NK-92 (cell line): ENCODE measurements around the gene DENND6A.
A peak's percentile ranks its signal among the peaks of the same experiment; 100 is the strongest.
"Not testable (repeated sequence)": the region's sequence is repeated elsewhere in the genome, so short reads cannot be mapped to it uniquely, and the experiment has no call there.

Experiments used
- DNase-seq: peaks from one replicate; lab custom pipeline; 2025; ENCODE audit not compliant: unreplicated experiment; lab: John Stamatoyannopoulos, UW

DENND6A gene, protein sequence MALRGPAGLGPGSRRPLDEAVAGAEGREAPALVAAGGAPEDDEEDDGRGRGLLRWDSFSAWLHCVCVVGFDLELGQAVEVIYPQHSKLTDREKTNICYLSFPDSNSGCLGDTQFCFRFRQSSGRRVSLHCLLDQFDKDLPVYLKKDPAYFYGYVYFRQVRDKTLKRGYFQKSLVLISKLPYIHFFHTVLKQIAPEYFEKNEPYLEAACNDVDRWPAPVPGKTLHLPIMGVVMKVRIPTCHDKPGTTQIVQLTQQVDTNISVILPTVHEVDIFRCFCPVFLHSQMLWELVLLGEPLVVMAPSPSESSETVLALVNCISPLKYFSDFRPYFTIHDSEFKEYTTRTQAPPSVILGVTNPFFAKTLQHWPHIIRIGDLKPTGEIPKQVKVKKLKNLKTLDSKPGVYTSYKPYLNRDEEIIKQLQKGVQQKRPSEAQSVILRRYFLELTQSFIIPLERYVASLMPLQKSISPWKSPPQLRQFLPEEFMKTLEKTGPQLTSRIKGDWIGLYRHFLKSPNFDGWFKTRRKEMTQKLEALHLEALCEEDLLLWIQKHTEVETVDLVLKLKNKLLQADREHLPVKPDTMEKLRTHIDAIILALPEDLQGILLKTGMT

DNA sequence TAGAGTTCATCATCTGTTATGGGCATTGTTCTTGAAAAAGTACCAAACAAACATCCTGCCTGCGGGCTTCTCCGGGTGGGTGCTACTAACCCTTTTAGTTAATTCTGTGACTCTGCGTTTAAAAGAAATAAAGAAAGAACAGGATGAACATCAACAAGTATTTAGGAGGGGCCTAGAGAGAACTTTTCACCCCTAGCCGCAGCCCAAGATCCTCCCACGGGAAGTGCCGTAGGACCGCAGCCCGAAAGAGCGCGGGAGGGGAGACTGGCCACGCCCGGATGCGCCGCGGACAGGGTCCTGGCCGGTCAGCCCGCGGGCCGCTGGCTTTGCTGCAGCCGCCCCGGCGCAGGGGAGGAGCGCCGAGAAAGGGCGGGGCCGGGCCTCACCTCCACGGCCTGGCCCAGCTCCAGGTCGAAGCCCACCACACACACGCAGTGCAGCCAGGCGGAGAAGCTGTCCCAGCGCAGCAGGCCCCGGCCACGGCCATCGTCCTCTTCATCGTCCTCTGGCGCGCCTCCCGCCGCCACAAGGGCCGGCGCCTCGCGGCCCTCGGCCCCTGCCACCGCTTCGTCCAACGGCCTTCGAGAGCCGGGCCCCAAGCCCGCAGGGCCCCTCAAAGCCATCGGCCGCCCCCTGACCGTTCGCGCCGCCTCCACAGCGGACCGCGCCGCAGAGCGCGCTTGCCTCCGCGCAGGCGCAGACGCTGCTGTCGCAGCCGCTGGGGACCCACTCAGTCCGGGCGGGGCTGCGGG, at the start of gene DENND6A:
DENND6A (minus strand) TSS at position 682 of the 752 bp plus-strand sequence; CDS start at position 623, 59 bp downstream.
- DNase-seq: peak; percentile 71

DNA sequence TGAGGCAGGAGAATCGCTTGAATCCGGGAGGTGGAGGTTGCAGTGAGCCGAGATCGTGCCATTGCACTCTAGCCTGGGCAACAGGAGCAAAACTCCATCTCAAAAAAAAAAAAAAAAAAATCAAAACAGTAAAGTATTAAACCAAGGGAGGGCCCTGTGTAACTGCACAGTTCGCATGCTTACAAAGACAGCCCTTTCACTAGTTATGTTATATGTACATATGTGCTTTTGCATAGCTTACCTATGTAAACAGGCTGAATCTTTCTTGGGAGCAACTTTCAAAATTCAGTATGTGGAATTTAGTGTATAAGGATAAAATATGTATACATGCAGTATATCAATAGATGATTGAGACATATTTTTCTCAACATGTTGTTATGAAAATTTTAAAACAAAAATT, 47.1 kb upstream of the DENND6A start:
- DNase-seq: no peak

DNA sequence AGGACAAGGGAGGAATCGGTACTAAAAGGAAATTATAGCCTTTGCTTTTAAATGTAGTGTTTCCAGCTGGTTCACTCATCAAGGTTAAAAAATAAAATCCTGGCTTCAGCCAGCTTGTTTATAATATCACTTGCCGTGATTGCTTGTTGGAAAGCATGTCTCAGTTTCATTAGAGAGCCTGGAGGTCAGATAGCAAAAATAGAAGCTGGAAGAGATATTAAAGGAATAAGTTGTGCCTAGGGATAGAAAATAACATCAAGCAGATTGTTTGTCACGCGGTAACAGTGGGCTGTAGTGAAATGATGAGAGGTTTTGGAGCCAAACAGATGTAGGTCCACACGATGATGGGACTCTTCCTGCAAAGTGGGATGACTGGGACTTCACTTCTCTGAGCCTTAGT, 45.5 kb upstream of the DENND6A start:
- DNase-seq: no peak

DNA sequence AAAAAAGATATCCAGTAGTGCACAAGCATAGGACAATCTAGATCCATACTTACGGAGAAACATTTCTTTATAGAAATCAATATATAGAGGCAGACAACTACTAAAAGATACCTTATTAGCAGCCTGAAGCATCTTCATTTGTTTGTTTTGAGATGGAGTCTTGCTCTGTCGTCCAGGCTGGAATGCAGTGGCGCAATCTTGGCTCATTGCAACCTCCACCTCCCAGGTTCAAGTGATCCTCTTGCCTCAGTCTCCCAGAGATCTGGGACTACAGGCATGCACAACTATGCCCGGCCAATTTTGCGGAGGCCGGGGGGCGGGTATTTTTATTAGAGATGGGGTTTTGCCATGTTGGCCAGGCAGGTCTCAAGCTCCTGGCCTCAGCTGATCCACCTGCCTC, 45.0 kb upstream of the DENND6A start:
- no peak for DNase-seq

DNA sequence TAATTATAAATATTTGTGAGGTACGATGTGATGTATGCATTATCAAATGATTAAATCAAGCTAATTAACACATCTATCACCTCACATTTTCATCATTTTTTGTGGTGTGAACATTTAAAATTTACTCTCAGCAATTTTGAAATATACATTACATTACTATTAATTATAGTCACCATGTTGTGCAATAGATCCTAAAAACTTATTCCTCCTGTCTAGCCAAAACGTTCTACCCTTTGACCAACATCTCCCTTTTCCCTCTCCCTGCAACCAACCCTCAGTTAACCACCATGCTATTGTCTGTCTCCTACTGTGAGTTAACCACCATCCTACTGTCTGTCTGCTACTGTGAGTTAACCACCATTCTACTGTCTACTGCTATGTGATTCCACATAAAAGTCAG, 42.5 kb upstream of the DENND6A start:
- DNase-seq: no peak

DNA sequence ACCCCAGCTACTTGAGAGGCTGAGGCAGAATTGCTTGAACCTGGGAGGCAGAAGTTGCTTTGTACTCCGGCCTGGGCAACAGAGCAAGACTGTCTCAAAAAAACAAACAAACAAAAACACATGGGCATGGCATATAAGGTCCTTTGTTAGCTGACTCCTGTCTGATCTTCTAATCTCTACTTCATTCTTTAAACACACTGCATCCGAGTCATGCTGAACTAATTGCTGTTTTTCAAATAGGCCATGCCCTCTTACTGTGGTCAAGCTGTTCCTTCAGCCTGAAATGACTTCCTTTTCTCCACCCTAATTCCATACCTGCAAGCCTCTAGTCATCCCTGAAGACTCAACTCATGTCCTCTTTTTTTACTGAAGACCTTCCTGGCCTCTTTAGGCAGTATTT, 40.9 kb upstream of the DENND6A start:
- DNase-seq: no peak

DNA sequence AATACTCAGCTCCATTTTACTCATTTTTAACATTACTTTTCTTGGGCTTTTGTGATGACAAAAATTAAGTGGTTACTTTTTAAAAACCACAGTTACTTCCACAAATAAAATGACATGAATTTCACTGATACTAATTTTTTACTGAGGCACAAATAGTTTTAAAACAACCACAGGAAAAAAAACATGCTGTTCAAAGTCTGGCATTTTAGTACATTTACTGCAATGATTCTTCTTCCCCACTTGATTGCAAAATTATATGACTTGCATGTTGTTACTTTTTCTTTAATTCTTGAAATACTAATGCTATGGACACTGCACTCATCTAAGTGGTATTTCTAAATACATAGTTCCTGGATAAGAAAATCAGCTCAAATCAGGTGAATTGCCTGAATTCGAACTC, 38.4 kb upstream of the DENND6A start:
- DNase-seq: no peak

DNA sequence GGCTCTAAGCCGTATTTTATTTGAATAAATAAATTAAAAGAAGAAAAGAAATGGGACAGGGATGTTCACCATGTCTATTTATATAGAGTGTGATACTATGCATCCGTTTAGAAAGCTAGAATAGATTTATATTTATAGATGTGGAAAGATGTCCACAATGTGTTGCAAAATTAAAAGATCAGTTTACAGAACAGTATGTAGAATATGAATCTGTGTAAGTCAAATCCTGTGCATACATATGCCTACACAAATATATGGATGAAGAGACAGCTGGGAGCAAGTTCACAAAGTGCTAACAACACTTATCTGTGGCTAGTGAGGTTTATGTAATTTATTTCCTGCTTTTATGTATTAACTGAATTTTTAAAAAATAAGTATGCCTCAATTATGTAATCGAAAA, 37.8 kb upstream of the DENND6A start:
- DNase-seq: no peak

DNA sequence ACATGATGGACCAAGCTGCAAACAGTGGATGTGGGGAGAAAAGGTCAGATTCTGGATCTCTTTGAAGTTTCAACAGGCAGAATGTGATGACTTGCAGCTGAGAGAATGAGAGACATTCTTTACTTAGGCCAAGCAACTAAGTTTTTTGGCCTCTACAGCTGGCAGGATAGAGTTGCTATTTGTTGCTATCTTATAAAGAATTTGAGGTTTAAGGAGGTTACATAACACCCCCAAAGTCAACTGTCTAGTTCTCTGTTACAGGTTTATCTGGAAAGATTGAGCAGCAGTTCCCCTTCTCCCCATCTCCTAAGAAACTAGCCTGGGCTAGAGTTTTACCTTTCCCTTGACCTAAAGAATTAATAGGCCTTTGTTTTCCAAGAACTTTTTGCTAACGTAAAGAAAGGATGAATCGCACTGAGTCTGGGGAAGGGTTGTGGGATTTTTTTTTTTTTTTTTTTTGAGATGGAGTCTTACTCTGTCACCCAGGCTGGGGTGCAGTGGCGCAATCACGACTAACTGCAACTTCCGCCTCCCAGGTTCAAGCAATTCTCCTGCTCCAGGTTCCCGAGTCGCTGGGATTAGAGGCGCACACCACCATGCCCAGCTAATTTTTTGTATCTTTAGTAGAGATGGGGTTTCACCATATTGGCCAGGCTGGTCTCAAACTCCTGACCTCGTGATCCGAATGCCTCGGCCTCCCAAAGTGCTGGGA, 36.6 kb upstream of the DENND6A start:
- DNase-seq: no peak

DNA sequence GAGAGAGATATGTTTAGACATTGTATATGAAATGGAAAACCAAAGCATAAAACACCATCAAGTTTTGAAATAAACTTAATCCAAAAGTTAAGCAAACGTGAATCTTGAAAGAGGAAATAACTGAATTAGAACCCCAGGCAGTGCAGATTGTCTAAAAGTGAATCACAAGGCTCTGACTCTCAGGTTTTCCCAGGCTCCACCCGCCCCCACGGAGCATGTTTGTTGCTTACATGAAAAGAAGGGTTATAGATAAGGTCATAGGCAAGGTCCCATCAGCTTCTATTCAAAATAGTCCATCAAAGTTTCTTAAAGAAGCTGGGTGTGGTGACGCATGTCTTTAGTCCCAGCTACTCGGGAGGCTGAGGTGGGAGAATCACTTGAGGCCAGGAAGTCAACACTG, 34.2 kb upstream of the DENND6A start:
- DNase-seq: no peak

DNA sequence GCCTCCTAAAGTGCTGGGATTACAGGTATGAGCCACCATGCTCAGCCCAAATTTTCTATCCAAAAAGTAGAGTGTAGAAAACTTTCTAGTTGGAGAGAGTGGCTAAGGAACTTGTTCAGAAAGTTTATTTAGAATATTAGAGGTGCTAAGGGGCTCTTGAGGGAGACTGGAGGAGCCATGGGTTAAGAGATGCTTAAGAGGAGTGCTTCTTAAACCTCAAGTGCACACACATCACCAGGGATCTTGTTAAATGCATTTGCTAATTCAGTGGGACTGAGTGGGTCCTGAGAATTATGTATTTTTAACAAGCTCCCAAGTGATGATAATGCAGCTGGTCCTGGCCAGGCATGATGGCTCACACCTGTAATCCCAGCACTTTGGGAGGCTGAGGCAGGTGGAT, 33.5 kb upstream of the DENND6A start:
- DNase-seq: no peak

DNA sequence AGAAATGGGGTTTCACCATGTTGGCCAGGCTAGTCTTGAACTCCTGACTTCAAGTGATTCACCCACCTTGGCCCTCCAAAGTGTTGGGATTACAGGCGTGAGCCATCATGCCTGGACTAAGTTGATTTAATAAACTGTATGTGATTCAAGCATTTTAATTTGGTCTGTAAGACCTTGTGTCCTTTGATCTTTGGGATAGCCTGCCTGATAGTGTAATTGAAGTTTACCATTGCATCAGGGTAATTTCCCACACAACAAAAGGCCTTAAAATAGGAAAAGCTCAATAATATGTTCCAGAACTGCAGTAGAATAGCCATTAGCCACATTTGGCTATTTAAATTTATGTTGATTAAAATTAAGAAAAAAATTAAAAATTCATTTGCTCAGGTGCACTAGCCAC, 25.2 kb upstream of the DENND6A start:
- DNase-seq: no peak

DNA sequence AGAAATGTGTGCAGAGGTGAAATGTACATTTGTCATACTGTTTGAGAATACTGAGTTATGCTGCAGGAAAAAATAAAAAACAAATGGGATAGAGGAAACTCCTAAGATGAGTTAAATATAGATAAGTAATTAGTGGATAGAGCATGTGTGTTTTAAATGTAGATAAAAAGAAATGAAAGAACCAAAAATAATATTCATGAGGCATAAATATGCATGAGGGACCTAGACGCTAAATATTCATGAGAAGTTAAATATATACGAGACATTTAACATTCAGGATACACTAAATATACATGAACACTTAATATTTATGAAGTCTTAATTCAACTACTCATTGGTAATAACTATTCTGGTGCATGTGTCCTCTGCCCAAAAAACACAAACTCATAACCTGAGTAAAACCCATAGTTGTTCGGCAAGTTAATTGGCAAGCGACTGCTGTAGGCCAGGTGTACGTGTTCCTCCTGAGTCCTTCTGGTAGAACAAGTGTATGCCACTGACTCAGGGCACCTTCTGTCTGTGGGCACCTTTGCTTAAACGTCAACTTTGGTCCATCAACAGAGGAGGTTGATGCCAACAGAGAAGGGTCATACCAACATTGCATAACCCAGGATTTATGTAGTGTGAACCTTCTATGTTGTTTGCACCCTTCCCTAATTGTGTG, 24.5 kb upstream of the DENND6A start:
- no peak for DNase-seq

DNA sequence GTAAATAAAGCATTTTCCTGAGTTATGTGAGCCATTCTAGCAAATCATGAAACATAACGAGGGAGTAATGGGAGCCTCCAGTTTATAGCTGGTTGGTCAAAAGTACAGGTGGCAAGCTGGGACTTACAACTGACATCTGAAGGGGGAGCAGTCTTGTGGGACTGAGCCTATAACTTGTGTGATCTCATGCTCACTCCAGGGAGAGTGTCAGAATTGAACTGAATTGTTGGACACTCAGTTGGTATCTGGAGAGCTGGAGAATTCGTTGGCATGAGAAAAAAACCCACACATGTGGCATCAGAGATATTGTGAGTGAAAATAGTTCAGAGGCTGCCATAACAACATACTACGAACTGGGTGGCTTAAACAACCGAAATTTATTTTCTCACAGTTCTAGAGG, 22.8 kb upstream of the DENND6A start:
- DNase-seq: no peak

DNA sequence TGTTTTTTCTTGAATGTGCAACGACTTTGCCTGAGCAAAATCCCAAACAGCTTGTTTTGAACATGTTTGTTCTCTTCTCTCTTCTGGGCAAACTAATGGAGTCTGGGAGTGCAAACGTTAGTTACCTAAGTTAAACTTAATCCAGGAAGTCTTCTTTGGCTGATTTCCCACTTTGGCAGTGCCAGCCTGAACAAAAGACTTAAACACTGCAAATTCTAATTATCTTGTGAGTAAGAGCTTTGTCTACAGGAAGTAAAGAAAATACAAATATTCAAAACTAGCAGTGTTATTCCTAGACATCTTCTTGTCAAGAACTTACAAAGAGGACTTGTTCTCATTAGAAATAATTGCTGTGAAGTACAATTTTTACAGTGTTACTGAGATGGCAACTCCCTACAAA, 16.7 kb upstream of the DENND6A start:
- DNase-seq: no peak

DNA sequence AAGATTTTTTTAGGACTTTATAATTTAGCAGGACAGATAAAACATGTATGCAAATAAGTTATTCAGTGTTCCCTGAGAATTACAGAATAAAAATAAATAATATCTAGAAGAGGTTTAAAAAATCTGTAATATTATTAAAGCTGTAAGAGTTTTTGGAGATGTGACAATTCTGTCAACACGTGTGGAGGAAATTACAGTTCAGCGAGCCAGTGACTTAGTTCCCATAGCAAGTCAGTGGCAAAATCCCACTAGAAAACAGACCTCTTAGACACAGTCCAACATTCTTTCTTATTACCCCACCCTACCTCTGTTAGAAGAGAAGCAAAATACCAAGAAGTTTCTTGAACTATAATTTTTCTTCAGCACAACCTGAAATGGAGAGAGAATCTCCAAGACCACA, 16.2 kb upstream of the DENND6A start:
- DNase-seq: no peak

DNA sequence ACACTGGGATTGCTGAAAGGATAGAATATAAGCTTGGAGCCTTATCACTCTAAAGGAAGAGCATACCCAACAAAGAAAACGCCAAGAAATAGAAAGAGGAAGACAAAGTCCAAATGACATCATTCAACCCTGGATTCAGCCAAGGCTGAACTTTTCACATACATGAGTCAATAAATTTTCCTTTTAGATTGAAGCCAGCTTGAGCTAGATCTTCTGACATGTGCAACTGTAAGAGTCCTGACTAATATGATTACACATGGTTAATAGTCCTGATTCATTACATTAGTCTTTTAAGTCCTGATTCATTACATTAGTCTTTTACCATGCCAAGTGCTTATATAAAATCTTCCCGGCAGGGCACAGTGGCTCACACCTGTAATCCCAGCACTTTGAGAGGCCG, 13.6 kb upstream of the DENND6A start:
- DNase-seq: no peak

DNA sequence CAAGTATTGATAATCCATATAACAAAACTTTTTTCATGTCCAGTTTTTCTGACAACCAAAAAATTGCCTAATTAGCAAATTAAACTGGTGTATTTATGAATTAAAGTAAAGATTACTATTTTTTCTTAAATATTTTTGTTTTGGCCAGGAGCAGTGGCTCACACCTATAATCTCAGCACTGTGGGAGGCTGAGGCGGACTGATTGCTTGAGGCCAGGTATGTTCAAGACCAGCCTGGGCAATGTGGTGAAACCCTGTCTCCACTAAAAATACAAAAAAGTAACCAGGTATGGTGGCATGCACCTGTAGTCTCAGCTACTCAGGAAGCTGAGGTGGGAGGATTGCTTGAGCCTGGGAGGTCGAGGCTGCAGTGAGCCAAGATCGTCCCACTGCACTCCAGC, 12.5 kb upstream of the DENND6A start:
- DNase-seq: not testable (repeated sequence)

DNA sequence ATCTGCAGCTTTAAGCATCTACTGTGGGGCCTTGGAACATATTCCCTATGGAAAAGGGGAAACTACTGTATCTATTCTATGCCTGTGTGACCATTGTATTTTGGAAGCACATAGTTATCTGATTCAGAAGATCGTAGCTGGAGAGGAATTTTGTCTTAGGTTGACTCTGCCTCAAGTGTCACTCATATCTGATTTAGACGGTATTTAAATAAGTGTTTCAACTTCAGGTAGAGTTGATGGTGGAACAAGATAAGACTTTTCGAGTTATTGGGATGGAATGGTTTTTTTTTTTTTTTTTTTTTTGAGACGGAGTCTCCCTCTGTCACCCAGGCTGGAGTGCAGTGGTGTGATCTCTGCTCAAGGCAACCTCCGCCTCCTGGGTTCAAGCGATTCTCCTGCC, 8.9 kb upstream of the DENND6A start:
- DNase-seq: no peak

DNA sequence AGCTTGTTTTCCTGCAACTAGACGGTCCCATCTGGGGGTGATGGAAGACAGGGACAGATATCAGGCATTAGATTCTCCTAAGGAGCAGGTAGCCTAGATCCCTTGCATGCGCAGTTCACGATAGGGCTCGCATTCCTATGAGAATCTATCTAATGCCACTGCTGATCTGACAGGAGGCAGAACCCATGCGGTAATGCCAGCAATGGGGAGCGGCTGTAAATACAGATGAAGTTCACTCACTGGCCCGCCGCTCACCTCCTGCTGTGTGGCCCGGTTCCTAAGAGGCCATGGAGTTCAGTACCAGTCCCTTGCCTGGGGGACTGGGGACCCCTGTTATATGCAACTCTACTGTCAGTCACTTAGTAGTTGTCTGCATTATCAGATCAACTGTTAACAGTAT, 7.9 kb upstream of the DENND6A start:
- no peak for DNase-seq

DNA sequence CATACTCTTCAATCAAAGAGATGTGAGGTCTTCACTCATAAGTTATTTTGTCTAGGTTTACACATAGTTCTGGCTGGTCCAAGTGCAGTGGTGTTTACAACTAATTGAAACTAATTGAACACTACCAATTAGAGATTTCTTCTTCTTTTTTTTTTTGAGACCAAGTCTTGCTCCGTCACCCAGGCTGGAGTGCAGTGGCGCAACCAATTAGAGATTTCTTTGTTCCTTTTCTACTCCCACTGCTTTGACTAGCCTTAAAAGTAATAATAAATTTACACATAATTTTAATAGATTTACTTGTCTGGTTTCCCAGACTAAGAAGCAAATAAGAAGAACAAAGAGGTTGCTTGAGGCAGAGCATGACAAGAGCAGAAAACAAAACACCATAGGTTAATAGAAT, 6.7 kb upstream of the DENND6A start:
- no peak for DNase-seq
